PFSK-1 (cell line): Measurements from ENCODE around the gene CKAP2.

Source experiments
- POLR2AphosphoS5 ChIP-seq: IDR thresholded peaks from 2 replicates; pipeline ENCODE4 v1.6.1; 2012; ENCODE audit warnings: low read depth, mild to moderate bottlenecking, control low read depth, low read length, moderate library complexity
- REST ChIP-seq, 2 experiments: IDR thresholded peaks; 2 replicates each; pipeline versions ENCODE4 v1.6.1 to v1.8.0; 2011 to 2012; ENCODE audit warnings: low read depth in 2 of 2, low read length in 2 of 2, control low read depth in 1 of 2, inconsistent platforms in 1 of 2, mild to moderate bottlenecking in 1 of 2, moderate library complexity in 1 of 2; ENCODE audit not compliant: insufficient read depth in 1 of 2
- SIN3A ChIP-seq: IDR thresholded peaks from 2 replicates; pipeline ENCODE4 v1.6.1; 2012; ENCODE audit warnings: mild to moderate bottlenecking, low read length, moderate library complexity, borderline replicate concordance; ENCODE audit not compliant: insufficient read depth
- TAF1 ChIP-seq: IDR thresholded peaks from 2 replicates; pipeline ENCODE4 v1.6.1; 2012; ENCODE audit warnings: low read length, control low read depth, borderline replicate concordance; ENCODE audit not compliant: insufficient read depth

- TF ChIP-seq POLR2AphosphoS5 (no peak), SIN3A (no peak), REST (IDR thresholded peaks at IDR 0.05; ENCODE audit: insufficient read depth in 1 of 2, low read depth in 2 of 2, low read length in 2 of 2) (no peak), TAF1 (no peak)
Observed at GRCh38 chr13:52446265-52446664, 9.0 kb upstream of the CKAP2 start.
